Measurements from ENCODE around the gene FNDC3B. TPM values are rescaled to one million over a fixed set of nuclear protein-coding genes. Genes with fewer than 3 reads are reported as not detected.
A peak's percentile ranks its signal among the peaks of the same experiment; 100 is the strongest.

The FNDC3B gene
- total RNA-seq, 1 experiment from 2014 or later, result 173 TPM

- no peaks in the 10 kb centered on the region for H3K27me3 ChIP-seq (ENCODE audit: control insufficient read depth, insufficient read depth, low read length)
These were observed 82.6 kb downstream of the FNDC3B start for GRCh38 chr3:172121981-172122380.

GRCh38 chr3:172124271-172124670 lies 84.9 kb downstream of the FNDC3B start:
- no TSS peak for BruUV-seq (replicated peaks)
- in situ Hi-C loops (cut with HindIII; ENCODE audit: low pct_unique_long_range_greater_than_20kb, low sequenced_read_pairs), result no loop called here
- no peak for TF ChIP-seq TCF7L2 (IDR thresholded peaks at IDR 0.05; ENCODE audit: low read depth, low read length)
- Histone ChIP-seq H3K36me3 (ENCODE audit: control insufficient read depth, insufficient read depth, low read length) (peaks cover 6% of the 10 kb centered on the region; the same call in 1 of the 2 replicates), H3K4me1 (ENCODE audit: control insufficient read depth, insufficient read depth, low read length) (peaks cover 51% of the 10 kb centered on the region), H3K27ac (ENCODE audit: low read length) (peak overlapping the region; percentile 92), H3K9me3 (ENCODE audit: control insufficient read depth, insufficient read depth, low read depth, low read length) (no peaks in the 10 kb centered on the region), H3K27me3 (ENCODE audit: control insufficient read depth, insufficient read depth, low read length) (no peaks in the 10 kb centered on the region), H3K4me3 (ENCODE audit: low read depth in 2 of 2, low read length in 2 of 2) (no peak overlapping the region)
- DNase-seq (ENCODE audit: low read depth, low spot score), result no peak
- CTCF ChIA-PET, result no interaction called here
- no peak for ATAC-seq
- POLR2A ChIA-PET, result interaction anchor here (0.7 kb wide), 1 partner anchor 17 kb away, joined by 3 read pairs; no protein-coding TSS in a partner anchor
- intact Hi-C loops (cut with micrococcal nuclease; ENCODE audit: unreplicated experiment), result no loop called here

More at GRCh38 chr3:172121981-172122380, 82.6 kb downstream of the FNDC3B start:
- 0 out of 2 replicates have a peak overlapping the region, but pooled peaks have one; percentile 6 for H3K27ac ChIP-seq (ENCODE audit: low read length)
- H3K4me3 ChIP-seq (ENCODE audit: low read depth in 2 of 2, low read length in 2 of 2), result no peak overlapping the region
- DNase-seq (ENCODE audit: low read depth, low spot score) (no peak), ATAC-seq (no peak)
- in situ Hi-C loops (cut with HindIII; ENCODE audit: low pct_unique_long_range_greater_than_20kb, low sequenced_read_pairs), result no loop called here
- peaks cover 6% of the 10 kb centered on the region; the same call in 1 of the 2 replicates for H3K36me3 ChIP-seq (ENCODE audit: control insufficient read depth, insufficient read depth, low read length)
- TF ChIP-seq TCF7L2 (IDR thresholded peaks at IDR 0.05; ENCODE audit: low read depth, low read length) (no peak), CTCF (IDR thresholded peaks at IDR 0.05) (no peak), REST (IDR thresholded peaks at IDR 0.05; ENCODE audit: insufficient read depth in 1 of 2, low read depth in 2 of 2, low read length in 1 of 2) (no peak), SIN3A (IDR thresholded peaks at IDR 0.05; ENCODE audit: borderline replicate concordance, insufficient read depth, low read depth, low read length) (no peak)
- peaks cover 28% of the 10 kb centered on the region for H3K4me1 ChIP-seq (ENCODE audit: control insufficient read depth, insufficient read depth, low read length)
- intact Hi-C loops (cut with micrococcal nuclease; ENCODE audit: unreplicated experiment), result no loop called here
- BruUV-seq (replicated peaks), result no TSS peak
- ChIA-PET POLR2A (no interaction called here), CTCF (no interaction called here)
- H3K9me3 ChIP-seq (ENCODE audit: control insufficient read depth, insufficient read depth, low read depth, low read length), result no peaks in the 10 kb centered on the region

- Histone ChIP-seq H3K27me3 (ENCODE audit: control insufficient read depth, insufficient read depth, low read length) (no peaks in the 10 kb centered on the region), H3K4me3 (ENCODE audit: low read depth in 2 of 2, low read length in 2 of 2) (no peak overlapping the region), H3K4me1 (ENCODE audit: control insufficient read depth, insufficient read depth, low read length) (peaks cover 56% of the 10 kb centered on the region), H3K27ac (ENCODE audit: low read length) (peak overlapping the region; percentile 92), H3K9me3 (ENCODE audit: control insufficient read depth, insufficient read depth, low read depth, low read length) (no peaks in the 10 kb centered on the region), H3K36me3 (ENCODE audit: control insufficient read depth, insufficient read depth, low read length) (peaks cover 6% of the 10 kb centered on the region; the same call in 1 of the 2 replicates)
- ChIA-PET POLR2A (no interaction called here), CTCF (no interaction called here)
- no peak for DNase-seq (ENCODE audit: low read depth, low spot score)
- intact Hi-C loops (cut with micrococcal nuclease; ENCODE audit: unreplicated experiment), result no loop called here
- no peak for TF ChIP-seq POLR2AphosphoS5 (IDR thresholded peaks at IDR 0.05; ENCODE audit: low read depth, low read length)
- TF ChIP-seq CTCF (IDR thresholded peaks at IDR 0.05), result peak; percentile 47
- TF ChIP-seq TCF7L2 (IDR thresholded peaks at IDR 0.05; ENCODE audit: low read depth, low read length), result no peak
- TF ChIP-seq SIN3A (IDR thresholded peaks at IDR 0.05; ENCODE audit: borderline replicate concordance, insufficient read depth, low read depth, low read length), result no peak
- in situ Hi-C loops (cut with HindIII; ENCODE audit: low pct_unique_long_range_greater_than_20kb, low sequenced_read_pairs), result no loop called here
- BruUV-seq (replicated peaks), result no TSS peak
- no peak for ATAC-seq
These were observed 85.7 kb downstream of the FNDC3B start for GRCh38 chr3:172125053-172125452.
